DMS 273 (cell line): ENCODE data around the gene METTL26.

Source experiments
- DNase-seq: peaks from one replicate; lab custom pipeline; 2025; ENCODE audit not compliant: unreplicated experiment; lab: John Stamatoyannopoulos, UW

The METTL26 gene

GRCh38 chr16:638836-639235 lies 2.7 kb upstream of the METTL26 start:
- no peak for DNase-seq

DNA sequence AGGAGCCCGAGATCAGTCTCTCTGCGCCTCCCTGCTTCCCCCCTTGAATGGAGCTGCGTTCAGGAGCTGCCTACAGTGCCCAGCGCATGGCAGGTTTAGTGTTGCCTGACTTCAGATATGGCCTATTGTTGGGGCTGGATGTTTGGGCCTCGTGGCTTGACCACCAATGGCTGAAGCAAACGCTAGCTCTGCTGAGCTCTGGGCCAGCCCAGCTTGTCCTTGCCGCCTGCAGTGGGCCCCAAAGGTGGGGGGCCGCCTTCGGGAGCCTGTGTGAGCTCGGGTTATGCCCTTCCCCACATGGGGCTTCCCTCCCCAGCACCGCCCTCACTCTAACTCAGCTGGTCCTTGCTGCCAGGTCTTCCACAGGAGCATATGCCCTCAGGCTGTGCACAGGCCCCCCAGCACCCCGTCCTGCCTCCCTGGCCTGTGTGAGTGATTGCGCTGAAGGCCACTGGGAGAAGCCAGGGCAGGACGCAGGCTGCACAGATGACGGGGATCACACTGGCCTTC lies 2.0 kb upstream of the METTL26 start:
- no peak for DNase-seq

GRCh38 chr16:637081-638018 lies 1.2 kb upstream of the METTL26 start:
- DNase-seq = peak; percentile 58

DNA sequence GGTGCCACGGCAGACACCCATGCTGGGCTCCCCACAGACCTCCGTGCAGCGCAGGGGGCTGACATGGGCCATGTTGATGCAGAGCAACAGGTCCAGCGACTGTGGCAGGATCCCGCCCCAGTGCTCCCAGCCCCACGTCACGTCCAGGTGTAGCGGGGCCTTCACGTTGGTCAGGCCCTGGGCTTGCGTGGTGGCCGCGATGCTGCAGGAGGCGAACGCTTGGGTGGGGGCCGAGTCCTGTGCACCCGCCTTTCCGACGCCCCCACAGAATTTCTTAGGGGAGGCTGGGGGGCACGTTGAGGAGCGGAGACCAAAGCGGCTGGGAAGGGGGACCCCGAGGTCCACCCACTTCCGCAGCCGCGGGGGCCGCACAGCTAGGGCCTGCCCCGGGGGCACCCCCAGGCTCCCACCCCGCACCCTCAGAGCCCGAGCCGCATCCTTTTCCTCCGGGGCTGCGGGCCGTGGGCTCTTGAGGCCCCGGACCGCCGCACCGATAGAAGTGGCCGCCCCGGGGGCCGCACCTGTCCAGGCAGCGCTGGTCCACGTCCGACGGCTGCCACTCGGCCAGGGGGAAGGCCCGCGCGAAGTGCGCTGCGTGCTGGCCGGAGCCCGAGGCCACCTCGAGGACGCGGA lies 416 bp downstream of the METTL26 start:
- DNase-seq = no peak

GRCh38 chr16:634996-635395 lies 1.1 kb downstream of the METTL26 start:
- no peak for DNase-seq

DNA sequence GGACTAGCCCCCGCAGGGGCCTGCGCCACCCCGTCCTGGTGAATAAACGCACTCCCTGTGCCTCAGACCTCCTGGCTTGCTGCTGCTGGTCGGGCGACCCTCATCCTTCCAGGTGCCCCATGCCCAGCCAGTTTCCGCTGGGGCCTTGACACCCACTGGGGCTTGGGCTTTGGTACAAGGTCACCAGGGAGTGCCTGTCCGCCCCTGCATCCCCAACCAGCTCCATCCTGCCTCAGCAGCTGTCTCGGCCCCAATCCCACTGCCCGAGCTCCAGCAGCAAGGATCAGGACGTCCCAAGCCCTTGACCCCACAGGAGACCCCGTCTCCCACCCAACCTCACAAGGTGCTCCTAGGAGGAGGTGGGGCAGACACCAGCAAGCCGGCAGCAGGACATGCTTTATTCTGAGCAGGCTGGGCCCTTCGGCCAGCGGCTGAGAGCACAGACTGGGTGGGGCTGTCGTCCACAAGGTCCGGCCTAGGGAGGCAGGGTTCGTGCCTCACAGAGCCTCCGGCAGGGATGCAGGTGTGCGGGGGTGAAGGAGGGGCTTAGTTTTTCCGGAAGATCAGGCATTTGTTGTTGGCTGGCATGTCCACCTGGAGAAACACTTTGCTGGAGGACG lies 1.9 kb downstream of the METTL26 start:
- no peak for DNase-seq

DNA sequence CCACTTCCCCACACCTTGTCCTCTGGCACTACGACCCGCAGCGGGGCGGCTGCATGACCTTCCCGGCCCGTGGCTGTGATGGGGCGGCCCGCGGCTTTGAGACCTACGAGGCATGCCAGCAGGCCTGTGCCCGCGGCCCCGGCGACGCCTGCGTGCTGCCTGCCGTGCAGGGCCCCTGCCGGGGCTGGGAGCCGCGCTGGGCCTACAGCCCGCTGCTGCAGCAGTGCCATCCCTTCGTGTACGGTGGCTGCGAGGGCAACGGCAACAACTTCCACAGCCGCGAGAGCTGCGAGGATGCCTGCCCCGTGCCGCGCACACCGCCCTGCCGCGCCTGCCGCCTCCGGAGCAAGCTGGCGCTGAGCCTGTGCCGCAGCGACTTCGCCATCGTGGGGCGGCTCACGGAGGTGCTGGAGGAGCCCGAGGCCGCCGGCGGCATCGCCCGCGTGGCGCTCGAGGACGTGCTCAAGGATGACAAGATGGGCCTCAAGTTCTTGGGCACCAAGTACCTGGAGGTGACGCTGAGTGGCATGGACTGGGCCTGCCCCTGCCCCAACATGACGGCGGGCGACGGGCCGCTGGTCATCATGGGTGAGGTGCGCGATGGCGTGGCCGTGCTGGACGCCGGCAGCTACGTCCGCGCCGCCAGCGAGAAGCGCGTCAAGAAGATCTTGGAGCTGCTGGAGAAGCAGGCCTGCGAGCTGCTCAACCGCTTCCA lies 2.6 kb downstream of the METTL26 start:
- DNase-seq = no peak

DNA sequence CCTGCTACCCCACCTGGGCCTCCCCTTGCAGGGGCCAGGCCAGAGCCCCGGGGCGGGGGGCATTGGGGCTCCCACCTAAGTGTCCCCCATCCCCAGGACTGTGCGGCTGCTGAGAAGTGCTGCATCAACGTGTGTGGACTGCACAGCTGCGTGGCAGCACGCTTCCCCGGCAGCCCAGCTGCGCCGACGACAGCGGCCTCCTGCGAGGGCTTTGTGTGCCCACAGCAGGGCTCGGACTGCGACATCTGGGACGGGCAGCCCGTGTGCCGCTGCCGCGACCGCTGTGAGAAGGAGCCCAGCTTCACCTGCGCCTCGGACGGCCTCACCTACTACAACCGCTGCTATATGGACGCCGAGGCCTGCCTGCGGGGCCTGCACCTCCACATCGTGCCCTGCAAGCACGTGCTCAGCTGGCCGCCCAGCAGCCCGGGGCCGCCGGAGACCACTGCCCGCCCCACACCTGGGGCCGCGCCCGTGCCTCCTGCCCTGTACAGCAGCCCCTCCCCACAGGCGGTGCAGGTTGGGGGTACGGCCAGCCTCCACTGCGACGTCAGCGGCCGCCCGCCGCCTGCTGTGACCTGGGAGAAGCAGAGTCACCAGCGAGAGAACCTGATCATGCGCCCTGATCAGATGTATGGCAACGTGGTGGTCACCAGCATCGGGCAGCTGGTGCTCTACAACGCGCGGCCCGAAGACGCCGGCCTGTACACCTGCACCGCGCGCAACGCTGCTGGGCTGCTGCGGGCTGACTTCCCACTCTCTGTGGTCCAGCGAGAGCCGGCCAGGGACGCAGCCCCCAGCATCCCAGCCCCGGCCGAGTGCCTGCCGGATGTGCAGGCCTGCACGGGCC lies 3.4 kb downstream of the METTL26 start:
- DNase-seq = no peak

- no peak for DNase-seq
Measured at GRCh38 chr16:631808-632358, 4.2 kb downstream of the METTL26 start.

DNA sequence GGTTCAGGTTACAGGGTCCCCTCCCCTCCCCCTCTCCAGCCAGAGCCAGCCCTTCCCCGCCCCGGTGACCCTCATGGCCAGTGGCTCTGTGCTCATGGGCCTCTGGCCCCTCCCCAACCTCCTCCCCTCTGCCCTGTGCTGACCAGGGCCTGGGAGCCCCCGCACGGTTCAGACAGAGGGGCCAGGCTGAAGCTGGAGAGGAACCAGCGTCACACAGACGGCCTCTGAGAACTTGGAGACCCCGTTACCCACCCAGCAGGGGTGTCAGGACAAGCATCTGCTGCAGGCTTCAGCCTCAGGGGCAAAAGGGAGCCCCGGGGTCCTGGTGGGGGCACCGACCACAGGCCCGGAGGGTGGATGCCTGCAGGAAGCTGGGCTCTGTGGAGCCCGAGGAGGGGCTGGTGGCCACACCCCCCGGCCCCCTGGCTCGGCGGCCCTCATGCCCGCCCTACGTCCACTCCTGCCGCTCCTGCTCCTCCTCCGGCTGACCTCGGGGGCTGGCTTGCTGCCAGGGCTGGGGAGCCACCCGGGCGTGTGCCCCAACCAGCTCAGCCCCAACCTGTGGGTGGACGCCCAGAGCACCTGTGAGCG lies 5.2 kb downstream of the METTL26 start, which contains the start of gene WFIKKN1:
WFIKKN1 (plus strand) TSS at position 171 of the 591 bp plus-strand sequence; CDS start at position 440, 269 bp downstream.
- no peak for DNase-seq

DNA sequence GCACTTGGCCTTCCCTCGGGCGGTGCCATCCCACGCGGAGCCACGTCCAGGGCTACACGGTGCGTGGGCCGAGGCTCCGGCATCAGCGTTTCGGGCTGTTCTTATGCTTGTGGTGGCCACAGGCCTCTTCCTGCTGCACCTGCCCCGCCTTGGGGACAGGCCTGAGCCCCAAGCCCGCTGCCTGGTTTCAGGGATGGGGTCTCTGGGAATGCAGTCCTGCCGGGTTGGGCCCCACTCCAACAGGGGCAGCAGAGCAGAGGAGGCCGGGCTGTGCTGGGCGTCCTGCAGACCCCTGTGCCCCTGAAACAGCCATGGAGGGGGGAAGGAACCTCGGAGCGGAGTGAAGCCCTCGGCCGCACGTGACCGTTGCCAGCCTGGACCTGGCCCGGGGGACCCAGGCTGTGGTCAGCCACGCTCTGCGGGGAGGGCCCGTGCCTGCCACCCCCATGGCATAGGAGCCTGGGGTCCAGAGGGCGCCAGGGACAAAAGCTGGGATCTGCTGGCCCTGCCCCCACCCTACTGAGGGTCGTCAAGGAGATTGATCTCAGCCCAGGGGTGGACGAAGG lies 5.8 kb downstream of the METTL26 start:
- no peak for DNase-seq

DNA sequence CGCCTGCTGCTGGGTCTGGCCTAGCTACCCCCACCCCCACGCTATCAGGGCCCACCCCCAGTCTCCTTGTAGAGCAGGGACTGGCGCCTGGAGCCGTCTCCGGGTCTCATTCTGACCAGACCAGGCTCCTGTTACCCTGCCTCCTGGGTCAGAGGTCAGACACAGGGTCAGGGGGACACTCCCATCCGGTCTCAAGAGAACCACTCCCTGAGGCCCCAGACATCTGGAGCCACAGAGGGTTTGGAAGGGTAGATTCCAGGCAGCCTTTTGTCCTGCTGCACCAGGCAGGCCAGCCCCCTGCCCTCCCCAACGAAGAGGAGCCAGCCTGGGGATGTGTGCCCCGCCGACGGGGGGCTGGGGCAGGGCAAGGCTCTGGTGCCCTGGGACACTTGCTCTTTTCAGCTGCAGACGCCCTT lies 6.3 kb downstream of the METTL26 start:
- DNase-seq = peak; percentile 78

DNA sequence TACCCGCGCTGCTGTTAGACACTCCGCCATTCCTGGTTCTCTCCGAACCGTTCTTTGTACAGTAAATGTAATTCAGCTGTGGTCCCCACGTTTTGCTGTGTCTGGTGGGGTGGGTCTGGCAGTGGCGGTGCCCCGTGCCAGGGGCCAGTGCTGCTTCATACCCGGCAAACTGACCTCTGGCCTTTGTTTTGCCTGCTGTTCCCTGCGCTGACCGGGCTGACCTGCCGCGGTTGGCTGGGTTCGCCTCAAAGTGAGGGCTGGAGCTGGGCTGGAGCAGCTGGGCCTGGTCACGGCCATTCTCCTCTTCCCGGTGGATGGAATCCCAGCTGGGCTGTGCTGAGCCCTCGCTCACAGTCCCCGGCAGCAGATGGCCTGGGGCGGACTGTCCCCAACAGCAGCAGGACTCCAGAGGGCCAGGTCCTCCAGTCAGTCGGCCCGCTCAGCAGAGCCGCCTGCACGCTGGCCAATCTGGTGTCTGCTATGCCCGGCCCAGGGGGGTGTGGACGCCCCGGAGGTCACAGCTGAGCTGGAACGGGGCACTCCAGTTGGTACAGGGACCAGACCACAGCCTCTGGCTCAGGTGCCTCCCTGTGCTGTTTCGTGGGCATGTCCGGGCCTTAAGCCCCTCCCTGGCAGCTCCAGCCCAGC lies 6.8 kb downstream of the METTL26 start:
- DNase-seq = peak; percentile 82

DNA sequence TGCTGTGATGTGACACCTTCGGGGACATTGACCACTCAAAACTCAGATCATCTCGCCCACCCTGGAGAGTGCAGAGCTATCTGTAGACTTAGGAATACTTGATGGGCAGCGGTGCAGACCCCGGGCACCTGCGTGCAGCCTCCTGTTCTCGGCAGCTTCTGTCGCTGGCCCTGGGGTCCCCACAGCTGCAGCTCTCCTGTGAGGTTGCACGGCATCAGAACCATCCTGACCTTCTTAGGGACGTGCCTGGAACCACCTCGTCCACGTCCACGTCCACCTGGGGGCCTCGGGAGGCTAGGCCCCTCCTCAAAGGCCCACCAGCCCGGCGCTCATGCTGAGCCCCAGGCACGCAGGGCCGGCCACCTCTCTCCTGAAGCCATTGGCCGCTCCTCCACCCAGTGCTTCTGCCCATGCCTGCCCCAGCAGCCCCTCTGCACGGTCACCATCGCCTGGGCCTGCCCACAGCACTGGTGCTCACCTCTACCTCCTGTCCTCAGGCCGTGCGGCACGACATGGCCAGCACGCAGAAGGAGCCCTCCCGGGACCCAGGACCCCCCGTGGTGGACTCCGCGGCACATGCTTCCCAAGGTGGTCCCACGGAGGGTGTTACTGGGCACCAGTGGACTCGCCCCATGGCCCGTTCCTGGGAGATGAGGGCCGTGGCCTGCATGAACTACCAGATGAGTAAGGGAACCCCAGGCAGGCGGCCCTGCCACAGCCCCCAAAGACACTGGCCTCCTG lies 7.6 kb downstream of the METTL26 start:
- DNase-seq = no peak

GRCh38 chr16:627454-628239 lies 8.5 kb downstream of the METTL26 start:
- DNase-seq = no peak

GRCh38 chr16:626787-627453 lies 9.2 kb downstream of the METTL26 start:
- peak; percentile 48 for DNase-seq
